ENCODE results near the gene TMC8. TPM values are rescaled to one million over a fixed set of nuclear protein-coding genes. Genes with fewer than 3 reads are reported as not detected.

TMC8 gene
- total and polyA plus RNA-seq, 2 donors (not counting 1 experiment from before 2014, with no cell fraction given), result 0.02 TPM; not detected in 1

DNA sequence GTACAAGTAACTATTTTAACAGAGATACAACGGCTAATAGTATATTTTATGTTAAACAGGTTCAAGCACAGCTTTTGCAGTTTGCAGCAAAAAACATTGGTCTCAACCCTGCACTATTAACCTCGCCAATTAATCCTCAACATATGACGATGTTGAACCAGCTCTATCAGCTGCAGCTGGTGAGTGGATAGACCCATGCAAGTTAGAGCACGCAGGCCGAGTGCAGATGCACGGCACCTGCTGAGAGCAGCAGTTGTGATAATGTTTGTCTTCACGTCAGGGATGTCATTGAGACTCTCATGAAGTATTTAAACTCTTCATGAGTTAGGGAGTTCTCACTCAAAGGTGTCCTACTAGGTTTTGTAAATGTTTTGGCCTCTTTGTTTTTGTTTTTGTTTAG is 47.6 kb upstream of the TMC8 start:
- no peak overlapping the region for H3K4me3 ChIP-seq (replicated peaks in 1 of 4; ENCODE audit: control extremely low read depth in 1 of 4, insufficient read depth in 1 of 4, low read depth in 3 of 4, low read length in 4 of 4)
- H2AFZ ChIP-seq (ENCODE audit: low read length), result no peak overlapping the region
- no peaks in the 10 kb centered on the region for H3K79me2 ChIP-seq (ENCODE audit: control insufficient read depth, insufficient read depth, low read length)
- DNase-seq (ENCODE audit: low read depth in 2 of 2), result no peak
- no peak overlapping the region for H3K4me2 ChIP-seq (ENCODE audit: extremely low read depth, insufficient read depth, low read length)
- TF ChIP-seq EZH2 (IDR thresholded peaks at IDR 0.05; ENCODE audit: low read length, missing control alignments), result no peak
- TF ChIP-seq, protein P1, sequence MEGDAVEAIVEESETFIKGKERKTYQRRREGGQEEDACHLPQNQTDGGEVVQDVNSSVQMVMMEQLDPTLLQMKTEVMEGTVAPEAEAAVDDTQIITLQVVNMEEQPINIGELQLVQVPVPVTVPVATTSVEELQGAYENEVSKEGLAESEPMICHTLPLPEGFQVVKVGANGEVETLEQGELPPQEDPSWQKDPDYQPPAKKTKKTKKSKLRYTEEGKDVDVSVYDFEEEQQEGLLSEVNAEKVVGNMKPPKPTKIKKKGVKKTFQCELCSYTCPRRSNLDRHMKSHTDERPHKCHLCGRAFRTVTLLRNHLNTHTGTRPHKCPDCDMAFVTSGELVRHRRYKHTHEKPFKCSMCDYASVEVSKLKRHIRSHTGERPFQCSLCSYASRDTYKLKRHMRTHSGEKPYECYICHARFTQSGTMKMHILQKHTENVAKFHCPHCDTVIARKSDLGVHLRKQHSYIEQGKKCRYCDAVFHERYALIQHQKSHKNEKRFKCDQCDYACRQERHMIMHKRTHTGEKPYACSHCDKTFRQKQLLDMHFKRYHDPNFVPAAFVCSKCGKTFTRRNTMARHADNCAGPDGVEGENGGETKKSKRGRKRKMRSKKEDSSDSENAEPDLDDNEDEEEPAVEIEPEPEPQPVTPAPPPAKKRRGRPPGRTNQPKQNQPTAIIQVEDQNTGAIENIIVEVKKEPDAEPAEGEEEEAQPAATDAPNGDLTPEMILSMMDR (conservative IDR thresholded peaks at IDR 0.05 in 1 of 2, IDR thresholded peaks at IDR 0.05 in 1 of 2; ENCODE audit: low read depth in 1 of 2, low read length in 2 of 2), result no peak
- peaks cover 10% of the 10 kb centered on the region for H3K36me3 ChIP-seq (ENCODE audit: control insufficient read depth, insufficient read depth, low read length)
- no peaks in the 10 kb centered on the region for H3K4me1 ChIP-seq (ENCODE audit: control insufficient read depth, extremely low read depth, insufficient read depth, low read length)
- H3K9ac ChIP-seq (ENCODE audit: insufficient read depth, low read length), result no peak overlapping the region
- H4K20me1 ChIP-seq (ENCODE audit: control insufficient read depth, extremely low read depth, insufficient read depth, low read length), result no peaks in the 10 kb centered on the region
- H3K27me3 ChIP-seq (ENCODE audit: control insufficient read depth, insufficient read depth, low read length), result no peaks in the 10 kb centered on the region
- no peak overlapping the region for H3K27ac ChIP-seq (ENCODE audit: insufficient read depth, low read length)
- no peaks in the 10 kb centered on the region for H3K9me3 ChIP-seq (ENCODE audit: control insufficient read depth, insufficient read depth, low read depth, low read length)

DNA sequence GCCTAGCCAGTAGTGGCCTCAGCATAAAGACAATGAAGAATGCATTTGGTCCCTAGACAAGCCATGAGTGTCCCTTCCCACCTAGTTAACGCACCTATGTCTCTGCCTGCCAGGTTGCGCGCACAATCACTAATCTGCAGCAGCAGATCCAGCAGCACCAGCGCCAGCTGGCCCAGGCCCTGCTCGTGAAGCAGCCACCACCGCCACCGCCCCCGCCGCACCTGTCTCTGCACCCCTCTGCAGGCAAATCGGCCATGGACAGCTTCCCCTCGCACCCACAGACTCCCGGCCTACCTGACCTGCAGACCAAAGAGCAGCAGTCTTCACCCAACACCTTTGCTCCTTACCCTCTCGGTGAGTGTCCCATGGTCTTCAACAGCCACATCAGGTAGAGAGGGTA is 43.8 kb upstream of the TMC8 start:
- TF ChIP-seq EZH2 (IDR thresholded peaks at IDR 0.05; ENCODE audit: low read length, missing control alignments), result no peak
- TF ChIP-seq, protein P1 (conservative IDR thresholded peaks at IDR 0.05 in 1 of 2, IDR thresholded peaks at IDR 0.05 in 1 of 2; ENCODE audit: low read depth in 1 of 2, low read length in 2 of 2), result no peak
- Histone ChIP-seq H3K36me3 (ENCODE audit: control insufficient read depth, insufficient read depth, low read length) (peaks cover 12% of the 10 kb centered on the region), H4K20me1 (ENCODE audit: control insufficient read depth, extremely low read depth, insufficient read depth, low read length) (no peaks in the 10 kb centered on the region), H3K9me3 (ENCODE audit: control insufficient read depth, insufficient read depth, low read depth, low read length) (no peaks in the 10 kb centered on the region), H3K4me3 (replicated peaks in 1 of 4; ENCODE audit: control extremely low read depth in 1 of 4, insufficient read depth in 1 of 4, low read depth in 3 of 4, low read length in 4 of 4) (no peak overlapping the region), H3K9ac (ENCODE audit: insufficient read depth, low read length) (no peak overlapping the region), H2AFZ (ENCODE audit: low read length) (no peak overlapping the region), H3K27me3 (ENCODE audit: control insufficient read depth, insufficient read depth, low read length) (no peaks in the 10 kb centered on the region), H3K79me2 (ENCODE audit: control insufficient read depth, insufficient read depth, low read length) (no peaks in the 10 kb centered on the region), H3K27ac (ENCODE audit: insufficient read depth, low read length) (no peak overlapping the region), H3K4me2 (ENCODE audit: extremely low read depth, insufficient read depth, low read length) (no peak overlapping the region), H3K4me1 (ENCODE audit: control insufficient read depth, extremely low read depth, insufficient read depth, low read length) (no peaks in the 10 kb centered on the region)
- no peak for DNase-seq (ENCODE audit: low read depth in 2 of 2)

DNA sequence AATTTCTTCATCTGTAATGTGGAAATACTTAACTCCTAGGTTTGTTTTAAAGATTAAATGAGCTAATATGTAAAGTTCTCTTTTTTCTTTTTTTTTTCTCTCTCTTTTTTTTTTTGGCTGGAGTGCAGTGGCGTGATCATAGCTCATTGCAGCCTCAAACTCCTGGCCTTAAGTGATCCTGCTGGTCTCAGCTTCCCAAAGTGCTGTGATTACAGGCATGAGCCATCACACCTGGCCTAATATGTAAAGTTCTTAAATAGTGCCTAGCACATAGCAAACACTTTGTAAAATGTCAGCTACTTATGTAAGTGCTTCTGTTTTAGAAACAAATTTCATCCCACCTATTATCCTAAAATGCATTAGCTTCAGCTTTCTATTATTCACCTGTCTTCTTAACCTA is 42.0 kb upstream of the TMC8 start:
- H4K20me1 ChIP-seq (ENCODE audit: control insufficient read depth, extremely low read depth, insufficient read depth, low read length), result no peaks in the 10 kb centered on the region
- H3K9ac ChIP-seq (ENCODE audit: insufficient read depth, low read length), result no peak overlapping the region
- H2AFZ ChIP-seq (ENCODE audit: low read length), result no peak overlapping the region
- DNase-seq (ENCODE audit: low read depth in 2 of 2), result no peak
- no peak overlapping the region for H3K4me2 ChIP-seq (ENCODE audit: extremely low read depth, insufficient read depth, low read length)
- H3K9me3 ChIP-seq (ENCODE audit: control insufficient read depth, insufficient read depth, low read depth, low read length), result no peaks in the 10 kb centered on the region
- H3K27ac ChIP-seq (ENCODE audit: insufficient read depth, low read length), result no peak overlapping the region
- H3K27me3 ChIP-seq (ENCODE audit: control insufficient read depth, insufficient read depth, low read length), result no peaks in the 10 kb centered on the region
- no peaks in the 10 kb centered on the region for H3K4me1 ChIP-seq (ENCODE audit: control insufficient read depth, extremely low read depth, insufficient read depth, low read length)
- H3K4me3 ChIP-seq (replicated peaks in 1 of 4; ENCODE audit: control extremely low read depth in 1 of 4, insufficient read depth in 1 of 4, low read depth in 3 of 4, low read length in 4 of 4), result no peak overlapping the region
- H3K36me3 ChIP-seq (ENCODE audit: control insufficient read depth, insufficient read depth, low read length), result peaks cover 13% of the 10 kb centered on the region
- TF ChIP-seq, protein P1 (conservative IDR thresholded peaks at IDR 0.05 in 1 of 2, IDR thresholded peaks at IDR 0.05 in 1 of 2; ENCODE audit: low read depth in 1 of 2, low read length in 2 of 2), result no peak
- TF ChIP-seq EZH2 (IDR thresholded peaks at IDR 0.05; ENCODE audit: low read length, missing control alignments), result no peak
- H3K79me2 ChIP-seq (ENCODE audit: control insufficient read depth, insufficient read depth, low read length), result no peaks in the 10 kb centered on the region

Data from fibroblast of lung (primary cell).